Gastrocnemius medialis (tissue), 4 donors: ENCODE measurements around the gene ALG12. TPM values are rescaled to one million over a fixed set of nuclear protein-coding genes. Genes with fewer than 3 reads are reported as not detected.
"Not testable (repeated sequence)": the region's sequence is repeated elsewhere in the genome, so short reads cannot be mapped to it uniquely, and the experiment has no call there.

ENCODE experiments used
- ATAC-seq, 2 donors: fragments of 150-250 bp; one replicate each; pipeline ENCODE4 v1.9.1; 2016
- DNase-seq, 2 donors: peaks; one replicate each; pipeline ENCODE4 v3.0.0-alpha.2; 2019
- H3K27ac ChIP-seq, 4 donors: fragments of 200-600 bp; sonication (generic); 1 replicate in 1 of 4; 2 replicates in 3 of 4; pipeline ENCODE4 v1.5.1; 2016 to 2018; ENCODE audit warnings: mild to moderate bottlenecking in 2 of 4, moderate library complexity in 1 of 4
- H3K27me3 ChIP-seq, 3 donors: fragments of 200-600 bp; sonication (generic) in 2 of 3; 1 replicate in 1 of 3; 2 replicates in 2 of 3; pipeline versions ENCODE4 v1.5.1 to v1.6.0; 2016 to 2019; ENCODE audit warnings: mild to moderate bottlenecking in 1 of 3, moderate library complexity in 1 of 3
- H3K36me3 ChIP-seq, 2 donors: fragments of 200-600 bp; sonication (generic) in 1 of 2; one replicate each; pipeline ENCODE4 v1.5.1; 2017 to 2018
- H3K4me1 ChIP-seq, 2 donors: fragments of 200-600 bp; sonication (generic) in 1 of 2; one replicate each; pipeline ENCODE4 v1.5.1; 2016 to 2017; ENCODE audit warnings: mild to moderate bottlenecking in 2 of 2
- H3K4me3 ChIP-seq, 4 donors: fragments of 200-600 bp; sonication (generic) in 3 of 4; 1 replicate in 1 of 4; 2 replicates in 3 of 4; pipeline ENCODE4 v1.5.1; 2016 to 2019; ENCODE audit warnings: mild to moderate bottlenecking in 2 of 4
- H3K9me3 ChIP-seq, 3 donors: fragments of 200-600 bp; sonication (generic) in 2 of 3; 1 replicate in 1 of 3; 2 replicates in 2 of 3; pipeline ENCODE4 v1.5.1; 2016 to 2019
- POLR2A ChIP-seq, 2 donors: fragments of 450-650 bp; IDR thresholded peaks; one replicate each; pipeline ENCODE4 v1.6.1; 2017; ENCODE audit warnings: antibody characterized with exemption in 2 of 2, mild to moderate bottlenecking in 2 of 2, moderate library complexity in 2 of 2
- in situ Hi-C, 4 donors: fragments of 200-750 bp; cut with MboI; loops; one replicate each; pipeline versions ENCODE4 v1.15.0 to v1.8.0; 2017; ENCODE audit warnings: low sequenced_read_pairs in 4 of 4
- intact Hi-C: fragments of 100-400 bp; cut with DNase I; formaldehyde crosslinking; loops from one replicate; pipeline ENCODE4 v1.15.1; 2023; ENCODE audit warnings: low total_unique reads
- total RNA-seq, 4 donors: library from RNA; depleted of rRNA; stranded (reverse); fragments of >200 nt; gene quantifications; one replicate each; pipeline versions ENCODE4 v1.1.0 to v1.2.3, GENCODE V29; 2016
- TF ChIP-seq, protein P1 (sequence below), 5 experiments: fragments of 450-650 bp in 3 of 5; fragments of 200-600 bp in 2 of 5; sonication (generic) in 2 of 5; IDR thresholded peaks in 4 of 5; conservative IDR thresholded peaks in 1 of 5; 1 replicate in 4 of 5; 2 replicates in 1 of 5; pipeline ENCODE4 v1.5.1; 2016 to 2019; ENCODE audit warnings: antibody characterized with exemption in 5 of 5, mild to moderate bottlenecking in 3 of 5, moderate library complexity in 3 of 5

The ALG12 gene
- total RNA-seq, 4 donors from 2014 or later: 6.4 to 9.6 (median 8.2) TPM

DNA sequence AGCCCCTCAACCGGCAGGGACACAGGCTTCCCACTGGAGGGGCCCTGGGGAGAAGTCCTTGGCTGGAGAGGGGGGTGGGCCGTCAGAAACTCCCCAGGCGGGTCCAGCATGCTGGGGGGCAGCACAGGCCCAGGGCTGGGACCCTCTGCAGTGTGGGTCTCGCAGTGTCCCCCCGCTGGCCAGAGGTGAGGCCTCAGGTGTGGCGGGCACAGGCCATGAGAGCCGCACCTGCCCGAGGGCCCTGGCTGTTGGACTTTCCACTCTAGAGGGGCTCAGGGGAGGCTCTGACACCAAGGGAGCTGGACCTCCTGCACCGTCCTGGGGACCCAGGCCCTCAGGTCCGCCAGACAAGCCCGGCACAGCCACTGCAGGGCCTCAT is 31.7 kb upstream of the ALG12 start:
- no peaks in the 10 kb centered on the region for H3K36me3 ChIP-seq
- in situ Hi-C loops (no loop called here), intact Hi-C loops (no loop called here)
- H3K4me1 ChIP-seq: peaks cover 20 to 23% of the 10 kb centered on the region in 2 donors
- ATAC-seq (no peak), DNase-seq (no peak)
- no peak overlapping the region for H3K27ac ChIP-seq
- no peaks in the 10 kb centered on the region for H3K27me3 ChIP-seq
- no peak overlapping the region for H3K4me3 ChIP-seq
- TF ChIP-seq POLR2A (IDR thresholded peaks at IDR 0.05): no peak
- TF ChIP-seq, protein P1, sequence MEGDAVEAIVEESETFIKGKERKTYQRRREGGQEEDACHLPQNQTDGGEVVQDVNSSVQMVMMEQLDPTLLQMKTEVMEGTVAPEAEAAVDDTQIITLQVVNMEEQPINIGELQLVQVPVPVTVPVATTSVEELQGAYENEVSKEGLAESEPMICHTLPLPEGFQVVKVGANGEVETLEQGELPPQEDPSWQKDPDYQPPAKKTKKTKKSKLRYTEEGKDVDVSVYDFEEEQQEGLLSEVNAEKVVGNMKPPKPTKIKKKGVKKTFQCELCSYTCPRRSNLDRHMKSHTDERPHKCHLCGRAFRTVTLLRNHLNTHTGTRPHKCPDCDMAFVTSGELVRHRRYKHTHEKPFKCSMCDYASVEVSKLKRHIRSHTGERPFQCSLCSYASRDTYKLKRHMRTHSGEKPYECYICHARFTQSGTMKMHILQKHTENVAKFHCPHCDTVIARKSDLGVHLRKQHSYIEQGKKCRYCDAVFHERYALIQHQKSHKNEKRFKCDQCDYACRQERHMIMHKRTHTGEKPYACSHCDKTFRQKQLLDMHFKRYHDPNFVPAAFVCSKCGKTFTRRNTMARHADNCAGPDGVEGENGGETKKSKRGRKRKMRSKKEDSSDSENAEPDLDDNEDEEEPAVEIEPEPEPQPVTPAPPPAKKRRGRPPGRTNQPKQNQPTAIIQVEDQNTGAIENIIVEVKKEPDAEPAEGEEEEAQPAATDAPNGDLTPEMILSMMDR (IDR thresholded peaks at IDR 0.05 in 4 of 5, conservative IDR thresholded peaks at IDR 0.05 in 1 of 5): no peak
- no peaks in the 10 kb centered on the region for H3K9me3 ChIP-seq

DNA sequence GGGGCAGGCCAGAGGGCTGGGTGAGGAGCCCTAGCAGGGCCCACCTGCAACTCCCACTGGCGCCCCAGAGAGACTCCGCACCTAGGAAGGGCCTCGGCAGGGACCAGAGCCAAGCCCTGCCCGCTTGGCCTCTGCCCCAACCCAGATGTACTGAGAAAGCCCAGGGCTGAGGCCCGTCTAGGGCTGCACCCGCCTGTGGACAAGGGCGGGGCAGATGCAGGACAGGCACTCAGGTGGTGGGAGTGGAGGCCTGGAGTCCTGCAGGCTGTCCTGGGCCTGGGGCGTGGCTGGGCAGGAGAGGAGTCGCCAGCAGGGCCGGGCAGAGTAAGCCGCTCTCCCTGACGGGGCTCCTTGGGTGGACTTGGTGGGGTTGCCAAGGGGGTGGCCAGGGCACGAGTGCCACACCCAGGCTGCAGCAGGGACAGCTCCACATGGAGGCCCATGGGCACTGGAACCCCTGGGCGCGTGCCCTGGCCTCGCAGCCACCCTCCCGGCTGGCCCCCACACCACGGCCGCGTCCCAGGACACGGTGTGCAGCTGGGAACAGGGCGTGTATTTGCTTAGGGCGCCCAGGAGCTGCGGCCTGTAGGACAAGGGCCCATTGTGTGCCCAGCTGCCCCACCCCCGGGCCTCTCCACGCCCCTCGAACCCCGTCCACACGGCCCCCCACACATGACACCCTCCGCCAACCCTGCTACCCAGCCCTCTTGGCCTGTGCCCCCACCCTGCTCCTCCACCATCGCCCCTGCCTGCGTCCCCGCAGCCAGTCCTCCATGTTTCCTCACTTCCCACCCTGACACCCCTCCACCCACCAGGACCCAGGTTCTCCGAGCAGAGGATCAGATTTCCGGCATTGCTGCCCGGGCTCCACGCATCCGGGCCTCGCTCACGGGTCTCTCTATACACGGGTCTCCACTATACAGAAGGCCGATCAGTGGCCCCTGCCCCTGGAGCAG is 31.0 kb upstream of the ALG12 start:
- Histone ChIP-seq H3K27ac (no peak overlapping the region), H3K27me3 (no peaks in the 10 kb centered on the region), H3K4me3 (no peak overlapping the region), H3K9me3 (no peaks in the 10 kb centered on the region), H3K36me3 (no peaks in the 10 kb centered on the region), H3K4me1 (peaks cover 13 to 17% of the 10 kb centered on the region in 2 donors)
- no peak for ATAC-seq
- DNase-seq: no peak
- TF ChIP-seq, protein P1 (IDR thresholded peaks at IDR 0.05 in 4 of 5, conservative IDR thresholded peaks at IDR 0.05 in 1 of 5): no peak
- TF ChIP-seq POLR2A (IDR thresholded peaks at IDR 0.05): no peak
- in situ Hi-C loops: no loop called here
- intact Hi-C loops: no loop called here

DNA sequence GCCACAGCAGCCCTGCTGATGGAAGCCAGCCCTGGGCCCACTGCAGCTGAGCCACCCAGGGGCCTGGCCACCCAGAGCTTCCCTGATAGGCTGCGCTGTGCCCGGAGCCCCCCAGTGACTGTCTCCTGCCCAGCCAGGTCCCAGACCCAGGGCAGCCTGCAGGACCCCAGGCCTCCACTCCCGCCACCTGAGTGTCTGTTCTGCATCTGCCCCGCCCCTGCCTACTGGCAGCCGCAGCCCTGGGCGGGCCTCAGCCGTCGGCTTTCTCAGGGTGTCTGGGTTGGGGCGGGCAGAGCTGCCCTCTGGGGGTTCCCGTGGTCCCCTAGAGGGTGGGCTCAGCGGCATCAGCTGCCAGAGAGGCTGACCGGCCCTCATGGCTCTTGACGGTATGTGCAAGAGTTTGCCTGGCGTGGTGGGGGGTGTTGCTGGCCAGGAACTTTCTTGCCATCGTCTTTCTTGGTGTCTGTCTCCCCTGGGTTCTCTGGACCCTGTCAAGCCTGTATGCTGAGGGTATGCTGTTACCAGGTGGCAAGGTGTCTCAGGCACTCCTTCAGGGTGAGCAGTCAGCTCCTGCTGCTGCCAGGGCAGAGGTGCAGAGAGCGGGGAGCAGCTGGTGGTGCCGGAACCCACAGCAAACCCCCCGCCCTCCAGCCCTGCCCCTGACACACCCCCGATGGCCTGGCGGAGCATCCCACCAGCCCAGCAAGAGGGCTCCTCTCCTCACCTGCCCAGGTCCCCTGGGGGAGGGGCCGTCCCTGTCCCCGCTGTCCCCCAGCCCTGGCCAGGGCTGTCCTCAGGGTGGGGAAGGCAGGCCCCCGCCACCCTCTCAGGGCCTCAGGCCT is 30.1 kb upstream of the ALG12 start:
- Histone ChIP-seq H3K9me3 (no peaks in the 10 kb centered on the region), H3K4me3 (no peak overlapping the region), H3K4me1 (peaks cover 6 to 8% of the 10 kb centered on the region in 2 donors), H3K27me3 (no peaks in the 10 kb centered on the region), H3K36me3 (no peaks in the 10 kb centered on the region), H3K27ac (no peak overlapping the region)
- DNase-seq: no peak
- no peak for ATAC-seq
- in situ Hi-C loops (no loop called here), intact Hi-C loops (no loop called here)
- no peak for TF ChIP-seq POLR2A (IDR thresholded peaks at IDR 0.05)

DNA sequence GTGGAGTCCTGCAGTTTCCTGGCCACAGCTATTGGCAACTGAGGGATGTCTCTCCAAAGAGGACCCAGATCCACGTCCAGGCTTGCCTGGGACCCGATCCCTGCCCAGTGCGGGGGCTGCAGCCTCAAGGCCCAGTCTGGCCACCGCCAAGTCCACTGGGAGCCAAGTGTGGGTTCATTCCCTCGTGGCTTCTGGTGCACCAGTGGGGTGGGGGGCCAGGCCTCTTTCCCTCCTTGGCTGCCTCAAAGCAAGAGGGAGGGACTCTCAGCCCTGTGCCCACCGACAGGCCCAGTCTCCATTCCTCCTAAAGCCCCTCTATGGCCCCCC is 29.0 kb upstream of the ALG12 start:
- no peak for ATAC-seq
- H3K36me3 ChIP-seq: no peaks in the 10 kb centered on the region

DNA sequence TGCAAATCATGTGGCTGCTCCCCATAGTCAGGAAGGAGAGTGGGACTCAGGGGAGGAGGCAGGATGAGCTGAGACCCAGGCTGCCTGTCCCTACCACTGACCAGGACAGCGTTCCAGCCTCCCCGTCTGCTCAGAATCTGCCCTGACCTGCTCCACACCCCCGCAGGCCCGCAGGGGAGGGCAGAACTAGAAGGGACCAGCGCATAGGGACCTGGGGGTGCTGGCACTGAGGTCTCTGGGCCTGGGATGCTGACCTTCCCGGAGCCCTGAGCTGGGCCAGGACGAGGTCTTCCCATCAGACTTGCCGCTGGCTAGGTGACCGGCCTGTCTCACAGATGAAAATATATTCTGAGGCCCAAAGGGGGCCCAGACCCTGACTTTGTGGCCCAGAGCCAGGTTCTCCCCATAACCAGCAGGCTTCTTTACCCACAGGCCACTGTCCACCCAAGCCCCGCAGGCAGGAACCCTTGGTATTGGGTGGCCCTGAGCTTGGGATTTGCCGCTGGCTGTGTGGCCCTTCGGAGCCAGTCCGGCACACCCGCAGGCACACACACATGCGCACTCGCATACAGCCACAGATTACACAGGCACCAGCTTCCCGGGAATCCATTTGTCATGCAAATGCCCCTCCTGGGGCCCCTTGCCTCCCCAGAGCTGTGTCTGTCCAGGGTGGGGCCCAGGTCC is 28.5 kb upstream of the ALG12 start:
- TF ChIP-seq, protein P1 (IDR thresholded peaks at IDR 0.05 in 4 of 5, conservative IDR thresholded peaks at IDR 0.05 in 1 of 5): no peak
- TF ChIP-seq POLR2A (IDR thresholded peaks at IDR 0.05): no peak
- H3K4me3 ChIP-seq: no peak overlapping the region
- peaks cover 3 to 4% of the 10 kb centered on the region in 2 donors for H3K4me1 ChIP-seq
- H3K27ac ChIP-seq: no peak overlapping the region
- in situ Hi-C loops: no loop called here
- no peaks in the 10 kb centered on the region for H3K36me3 ChIP-seq
- no peak for ATAC-seq
- no peaks in the 10 kb centered on the region for H3K9me3 ChIP-seq
- no peaks in the 10 kb centered on the region for H3K27me3 ChIP-seq
- intact Hi-C loops: no loop called here
- no peak for DNase-seq

More for the DNA sequence above, 29.0 kb upstream of the ALG12 start:
- no peak overlapping the region for H3K4me3 ChIP-seq
- intact Hi-C loops: no loop called here
- TF ChIP-seq POLR2A (IDR thresholded peaks at IDR 0.05): no peak
- H3K4me1 ChIP-seq: peaks cover 3 to 4% of the 10 kb centered on the region in 2 donors
- in situ Hi-C loops: no loop called here
- H3K27ac ChIP-seq: no peak overlapping the region
- H3K27me3 ChIP-seq: no peaks in the 10 kb centered on the region
- DNase-seq: no peak
- no peaks in the 10 kb centered on the region for H3K9me3 ChIP-seq

DNA sequence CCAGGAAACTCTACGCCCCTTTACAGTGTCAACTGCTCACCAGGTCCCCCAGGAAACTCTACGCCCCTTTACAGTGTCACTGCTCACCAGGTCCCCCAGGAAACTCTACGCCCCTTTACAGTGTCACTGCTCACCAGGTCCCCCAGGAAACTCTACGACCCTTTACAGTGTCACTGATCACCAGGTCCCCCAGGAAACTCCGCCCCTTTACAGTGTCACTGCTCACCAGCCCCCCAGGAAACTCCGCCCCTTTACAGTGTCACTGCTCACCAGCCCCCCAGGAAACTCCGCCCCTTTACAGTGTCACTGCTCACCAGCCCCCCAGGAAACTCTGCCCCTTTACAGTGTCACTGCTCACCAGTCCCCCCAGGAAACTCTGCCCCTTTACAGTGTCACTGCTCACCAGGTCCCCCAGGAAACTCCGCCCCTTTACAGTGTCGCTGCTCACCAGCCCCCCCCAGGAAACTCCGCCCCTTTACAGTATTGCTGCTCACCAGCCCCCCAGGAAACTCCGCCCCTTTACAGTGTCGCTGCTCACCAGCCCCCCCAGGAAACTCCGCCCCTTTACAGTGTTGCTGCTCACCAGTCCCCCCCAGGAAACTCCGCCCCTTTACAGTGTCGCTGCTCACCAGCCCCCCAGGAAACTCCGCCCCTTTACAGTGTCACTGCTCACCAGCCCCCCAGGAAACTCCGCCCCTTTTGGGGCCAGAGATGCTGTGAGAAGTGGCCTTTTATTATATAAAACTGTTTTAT is 27.0 kb upstream of the ALG12 start:
- H3K4me1 ChIP-seq: not testable (repeated sequence)
- H3K27ac ChIP-seq: peak overlapping the region in 1 of 4 donors; percentile 37

More for the DNA sequence above, 27.0 kb upstream of the ALG12 start:
- H3K4me3 ChIP-seq, ATAC-seq, DNase-seq, H3K36me3 ChIP-seq, H3K9me3 ChIP-seq, H3K27me3 ChIP-seq, intact Hi-C loops, in situ Hi-C loops: not testable (repeated sequence)
